HG03432 (cell line): Measurements from ENCODE around the gene CIC.

Experiments used
- ATAC-seq: cut with Tn5 transposase; IDR thresholded peaks from one replicate; pipeline ENCODE4 v1.9.1; 2021; ENCODE audit warnings: mild to moderate bottlenecking, moderate library complexity; ENCODE audit not compliant: unreplicated experiment

CIC gene

DNA sequence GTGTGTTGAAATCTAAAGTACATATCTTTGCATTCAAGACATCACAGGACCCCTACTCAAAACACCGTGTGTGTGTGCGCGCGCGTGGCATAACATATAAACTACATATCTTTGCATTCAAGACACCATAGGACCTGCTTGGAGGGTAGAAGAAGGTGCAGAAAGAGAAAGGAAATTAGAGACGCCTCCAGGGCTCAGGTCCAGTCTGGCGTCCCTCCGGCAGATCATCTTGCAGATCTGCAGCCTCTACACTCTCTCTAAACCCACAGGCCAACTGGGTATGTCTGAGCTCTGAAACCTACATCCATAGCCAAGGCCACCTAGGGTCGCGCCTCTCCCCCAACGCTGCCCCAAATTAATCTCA, 34.0 kb downstream of the CIC start:
- no peak for ATAC-seq

DNA sequence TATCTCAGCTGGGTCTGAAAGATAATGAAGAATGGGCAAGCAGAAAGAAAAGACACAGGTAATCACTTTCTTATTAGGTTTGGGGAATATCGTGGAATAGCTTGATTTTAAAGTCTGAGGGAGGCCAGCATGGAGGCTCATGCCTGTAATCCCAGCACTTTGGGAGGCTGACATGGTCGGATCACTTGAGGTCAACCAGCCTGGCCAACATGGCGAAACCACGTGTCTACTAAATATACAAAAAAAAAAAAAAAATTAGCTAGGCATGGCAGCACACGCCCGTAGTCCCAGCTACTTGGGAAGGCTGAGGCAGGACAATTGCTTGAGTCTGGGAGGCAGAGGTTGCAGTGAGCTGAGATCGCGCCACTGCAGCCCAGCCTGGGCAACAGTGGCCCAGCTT, 34.8 kb downstream of the CIC start:
- no peak for ATAC-seq

DNA sequence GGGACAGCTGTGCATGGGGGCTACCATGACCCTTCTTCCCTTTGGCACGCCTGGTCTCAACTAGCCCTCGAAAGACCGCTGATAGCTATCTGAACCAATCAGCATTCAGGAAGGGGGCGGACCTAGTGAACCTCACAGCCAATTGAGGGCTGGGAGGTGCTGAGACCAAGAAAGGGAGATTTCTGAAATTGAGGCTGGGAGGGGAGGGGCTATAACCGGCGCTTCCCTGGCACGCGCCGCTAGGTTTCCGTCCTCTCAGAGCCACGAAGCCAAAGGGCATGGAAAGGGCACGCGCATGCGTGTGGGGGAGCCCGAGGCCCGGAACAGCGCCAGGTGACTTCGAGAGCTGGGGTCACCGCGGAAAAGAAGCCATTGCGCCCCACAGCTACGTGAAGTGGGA, 37.6 kb downstream of the CIC start:
- no peak for ATAC-seq

- no peak for ATAC-seq
These were observed 40.6 kb downstream of the CIC start for GRCh38 chr19:42309686-42310085.

DNA sequence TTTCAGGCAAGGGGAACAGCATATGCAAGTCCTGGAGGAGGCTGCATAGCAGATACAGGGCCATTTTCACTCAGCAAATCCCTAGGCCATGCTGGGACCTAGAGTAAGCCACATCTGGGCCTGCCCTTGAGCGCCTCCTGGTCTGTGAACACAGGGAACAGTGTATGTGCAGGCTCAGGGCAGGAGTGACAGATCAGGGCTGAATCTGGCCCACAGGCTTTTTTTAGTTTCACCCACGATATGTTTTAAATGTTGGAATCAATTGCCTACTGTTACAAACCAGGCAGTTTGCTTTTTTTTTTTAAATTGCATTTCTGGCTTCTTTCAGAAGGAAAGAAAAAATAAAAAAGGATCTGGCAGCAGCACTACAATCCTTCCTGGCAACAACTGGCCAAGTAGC, 42.6 kb downstream of the CIC start:
- no peak for ATAC-seq

DNA sequence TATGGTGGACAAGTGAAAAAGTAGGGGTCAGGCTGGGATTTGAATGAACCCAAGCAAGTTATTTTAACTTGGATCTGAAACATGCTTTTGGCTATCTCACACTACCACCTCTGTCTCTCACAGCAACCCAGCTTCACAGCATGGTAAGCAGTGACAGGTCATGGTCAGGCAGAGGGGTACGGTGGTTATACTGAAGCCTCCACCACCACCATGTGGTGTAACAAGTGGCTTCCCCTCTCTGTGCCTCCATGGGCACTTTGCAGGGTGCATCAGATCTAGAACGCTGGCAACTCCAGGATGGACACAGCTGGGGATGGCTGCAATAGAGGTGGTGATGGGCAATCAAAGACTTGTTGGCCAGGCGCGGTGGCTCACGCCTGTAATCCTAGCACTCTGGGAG, 43.3 kb downstream of the CIC start:
- no peak for ATAC-seq

- ATAC-seq: no peak
These were observed 44.2 kb downstream of the CIC start, which contains the start of gene TMEM145 for GRCh38 chr19:42313096-42313839. Gene TMEM145, plus strand, starts transcription at chr19:42313309. Its CDS starts 68 bp downstream, at chr19:42313377.

- no peak for ATAC-seq
These were observed 45.0 kb downstream of the CIC start for GRCh38 chr19:42313840-42314755.

- ATAC-seq: no peak
These were observed 46.0 kb downstream of the CIC start for GRCh38 chr19:42315024-42315423.

GRCh38 chr19:42316223-42317211, 47.5 kb downstream of the CIC start:
- ATAC-seq: no peak

- no peak for ATAC-seq
These were observed 48.5 kb downstream of the CIC start for GRCh38 chr19:42317535-42317934.

GRCh38 chr19:42322305-42322704, 53.3 kb downstream of the CIC start:
- no peak for ATAC-seq

DNA sequence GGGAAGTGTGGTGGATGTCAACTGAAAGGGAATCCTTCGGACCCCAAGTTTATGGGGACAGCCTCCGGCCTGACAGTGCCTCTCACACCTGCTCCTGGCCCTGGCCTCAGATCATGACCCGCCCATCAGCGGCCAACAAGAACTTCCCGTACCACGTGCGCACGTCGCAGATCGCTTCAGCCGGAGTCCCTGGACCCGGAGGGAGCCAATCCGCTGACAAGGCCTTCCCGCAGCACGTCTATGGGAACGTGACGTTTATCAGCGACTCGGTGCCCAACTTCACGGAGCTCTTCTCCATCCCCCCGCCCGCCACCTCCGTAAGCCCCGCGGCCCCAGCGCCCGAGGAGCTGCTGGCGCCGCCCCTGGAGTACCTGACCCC, 54.4 kb downstream of the CIC start:
- ATAC-seq: no peak

DNA sequence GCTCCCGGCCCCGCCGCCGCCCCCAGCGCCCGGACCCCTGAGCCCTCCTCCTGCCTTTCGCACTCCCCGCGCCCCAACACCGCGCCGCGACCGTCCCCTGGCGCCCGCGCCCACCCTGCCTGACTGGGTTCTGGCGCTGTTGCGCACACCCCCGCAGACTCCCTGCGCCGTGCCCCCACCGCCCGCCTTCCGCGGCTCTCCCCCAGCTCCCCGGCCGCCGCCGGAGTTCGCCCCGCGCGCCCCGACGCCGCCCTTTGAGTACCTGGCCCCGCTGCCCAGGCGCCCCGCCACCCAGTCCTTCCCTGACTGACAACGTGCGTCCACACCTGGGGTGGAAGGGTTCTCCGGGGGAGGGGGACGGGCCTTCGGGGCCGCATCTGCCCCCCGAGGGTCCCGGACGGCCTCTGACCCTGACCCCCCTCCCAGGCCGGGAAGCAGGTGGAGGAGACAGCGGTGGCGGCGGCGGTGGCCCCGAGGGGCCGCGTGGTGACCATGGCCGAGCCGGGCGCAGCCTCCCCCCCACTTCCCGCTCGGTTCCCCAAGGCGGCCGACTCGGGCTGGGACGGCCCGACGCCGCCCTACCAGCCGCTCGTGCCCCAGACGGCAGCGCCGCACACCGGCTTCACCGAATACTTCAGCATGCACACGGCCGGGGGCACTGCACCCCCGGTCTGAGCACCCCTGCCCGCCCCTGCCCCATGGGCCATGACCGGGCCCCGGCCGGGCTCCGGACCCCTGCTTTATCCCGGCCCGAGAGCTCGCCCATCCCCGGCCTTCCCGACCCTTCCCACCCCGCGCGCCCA, 55.0 kb downstream of the CIC start:
- ATAC-seq: no peak

- ATAC-seq: no peak
These were observed 55.7 kb downstream of the CIC start for GRCh38 chr19:42324655-42325307.

GRCh38 chr19:42325308-42325895, 56.4 kb downstream of the CIC start, which contains the start of gene MEGF8:
Gene MEGF8, plus strand, starts transcription at chr19:42325635. Its CDS starts 609 bp downstream, at chr19:42326244.
- ATAC-seq: peak; percentile 93

- peak; percentile 17 for ATAC-seq
These were observed 57.1 kb downstream of the CIC start for GRCh38 chr19:42325896-42326771.

- no peak for ATAC-seq
These were observed 57.9 kb downstream of the CIC start for GRCh38 chr19:42326969-42327368.
